Stimulated activated CD8-positive, alpha-beta memory T cell treated with anti-CD3 and anti-CD28 coated beads, Interleukin-7, amount 100 ng/mL, for 24 hours (primary cell): ENCODE results near the gene CA10.

ENCODE experiments used
- DNase-seq: peaks from one replicate; pipeline ENCODE4 v3.0.0-alpha.2; 2020; ENCODE audit warnings: low read depth

The CA10 gene

DNA sequence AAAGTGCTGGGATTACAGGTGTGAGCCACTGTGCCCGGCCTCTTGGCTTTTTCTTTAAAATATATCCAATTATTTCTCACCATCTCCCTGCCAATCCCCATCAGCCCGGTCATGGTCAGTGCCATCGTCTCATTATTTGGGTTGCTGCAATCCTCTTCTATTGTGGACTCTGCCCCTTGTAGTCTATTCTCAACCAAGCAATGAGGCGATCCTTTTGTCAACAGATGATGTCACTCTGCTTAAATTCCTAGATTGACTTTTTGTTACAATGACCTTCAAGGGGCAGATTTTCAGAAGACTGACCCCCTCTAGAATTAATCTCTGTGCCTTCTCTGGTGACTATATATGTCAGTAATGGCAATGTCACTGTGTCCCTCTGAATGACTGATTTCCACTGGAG, 513.5 kb downstream of the CA10 start:
- no peak for DNase-seq

DNA sequence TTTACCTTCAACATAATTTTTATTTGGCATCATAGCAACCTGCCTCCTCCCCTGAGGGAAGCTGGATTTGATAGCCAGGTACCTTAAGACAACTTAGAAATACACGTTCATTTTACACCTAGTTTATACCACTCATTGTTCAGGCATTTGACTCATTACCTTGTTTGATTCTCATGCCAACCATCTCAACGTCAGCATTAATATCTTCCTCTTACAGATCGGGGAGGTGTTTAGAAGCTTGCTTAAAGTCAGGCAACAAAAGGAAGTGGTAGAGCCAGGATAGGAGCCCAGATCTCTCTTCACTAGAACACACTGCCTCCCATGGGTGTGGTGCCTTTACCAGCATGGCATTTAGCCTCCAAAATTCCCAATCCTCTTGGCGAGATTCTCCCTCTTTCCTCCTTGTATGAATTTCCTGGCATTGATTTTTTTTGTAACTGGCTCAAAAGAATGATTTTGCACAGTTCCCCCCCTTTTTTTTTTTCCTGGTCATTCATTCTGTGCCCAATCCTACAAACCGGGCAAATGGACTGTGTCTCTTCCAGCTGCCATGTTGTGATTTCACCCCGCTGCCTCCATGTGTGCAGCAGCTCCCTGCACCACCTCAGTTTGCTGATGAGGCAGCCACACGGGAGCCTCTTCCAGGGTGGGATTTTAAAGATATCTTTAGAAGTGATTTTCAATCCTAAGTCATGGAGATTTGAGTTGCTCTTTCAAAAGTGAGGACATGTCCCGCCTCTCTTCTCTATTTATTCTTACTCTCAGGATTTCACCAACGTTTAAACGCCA, 514.6 kb downstream of the CA10 start:
- DNase-seq, result no peak

DNA sequence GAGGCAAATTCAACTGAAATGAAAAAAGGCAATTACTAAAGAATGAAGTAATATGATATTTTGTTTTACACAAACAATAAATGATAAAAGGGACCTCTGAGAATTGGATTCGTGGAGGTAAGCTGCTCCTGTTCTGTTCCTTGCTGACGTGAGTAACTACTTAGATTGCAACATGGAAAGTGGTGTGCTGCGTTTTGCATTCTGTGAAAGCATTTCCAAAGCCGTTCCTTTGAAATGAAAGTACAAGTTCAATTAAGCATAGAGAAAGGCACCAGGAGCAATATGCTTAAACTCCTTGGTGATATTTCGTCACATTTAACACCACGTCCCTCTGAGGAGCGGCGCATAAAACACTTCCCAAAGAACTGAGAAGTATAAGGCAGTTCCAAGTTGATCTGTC, 516.5 kb downstream of the CA10 start:
- no peak for DNase-seq

DNA sequence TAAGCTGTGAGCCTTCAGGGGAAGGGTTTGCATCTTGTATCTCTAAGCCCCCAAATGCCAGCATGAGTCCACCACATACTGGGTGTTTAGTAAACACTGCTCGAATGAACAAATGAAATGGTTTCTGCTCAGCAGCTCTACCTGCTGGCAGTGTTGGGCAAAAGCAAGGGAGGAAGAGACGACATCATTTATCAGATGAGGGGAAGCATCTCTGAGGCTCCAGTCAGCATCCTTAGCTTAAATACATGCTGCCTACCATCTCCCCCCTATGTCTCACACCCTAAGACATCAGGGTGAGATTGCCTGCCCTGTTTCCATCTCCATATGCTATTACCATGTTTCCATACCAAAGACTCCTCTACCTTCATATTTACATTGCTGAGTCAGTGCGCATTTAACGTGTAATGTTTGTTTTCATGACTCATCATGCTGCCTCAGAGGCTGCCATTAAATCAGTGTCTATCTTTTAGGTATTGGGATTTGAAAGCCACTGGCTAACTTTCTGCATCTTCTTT, 518.3 kb downstream of the CA10 start:
- no peak for DNase-seq

- no peak for DNase-seq
Observed at GRCh38 chr17:51638971-51639370, 519.5 kb downstream of the CA10 start.

DNA sequence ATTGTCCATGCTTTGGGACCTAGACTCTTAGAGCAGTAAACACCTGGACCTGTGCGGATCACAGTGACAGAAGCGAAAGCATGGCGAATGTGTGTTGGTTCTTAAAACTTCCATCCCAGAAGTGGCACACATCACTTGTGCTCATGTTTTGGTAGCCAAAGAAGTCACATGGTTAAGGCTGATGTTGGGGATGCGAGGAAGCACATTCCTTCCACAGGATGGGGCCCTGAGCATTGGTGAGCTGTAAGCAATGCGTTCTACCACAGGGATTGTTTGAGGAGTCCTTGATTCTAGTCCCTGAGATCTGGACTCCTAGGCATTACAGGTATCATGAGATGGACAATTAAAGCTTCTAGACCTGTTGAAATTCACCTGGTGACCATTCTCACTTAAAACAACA, 522.2 kb downstream of the CA10 start:
- no peak for DNase-seq

- DNase-seq, result no peak
Observed at GRCh38 chr17:51630101-51630671, 528.3 kb downstream of the CA10 start.

GRCh38 chr17:51629232-51629631, 529.3 kb downstream of the CA10 start:
- no peak for DNase-seq

GRCh38 chr17:51627779-51628178, 530.7 kb downstream of the CA10 start:
- no peak for DNase-seq

DNA sequence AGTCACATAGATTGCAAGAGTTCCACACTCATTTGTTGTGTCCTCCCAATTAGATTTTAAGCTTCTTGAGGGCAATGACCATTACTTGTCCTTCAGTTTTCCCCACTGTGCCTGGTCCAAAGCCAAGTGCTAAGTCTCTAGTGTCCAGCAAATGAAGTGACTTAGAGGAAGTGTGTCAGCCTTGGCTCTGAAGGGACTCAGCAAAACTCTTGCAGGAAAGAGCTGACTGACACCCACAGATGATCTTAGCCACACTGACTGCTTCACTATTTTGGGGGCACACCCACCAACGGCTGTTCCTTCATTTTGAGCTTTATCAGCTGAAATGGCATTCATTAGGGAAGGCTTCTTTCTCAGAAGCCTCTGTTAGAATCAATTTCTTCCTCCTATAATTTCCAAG, 540.0 kb downstream of the CA10 start:
- DNase-seq, result no peak

DNA sequence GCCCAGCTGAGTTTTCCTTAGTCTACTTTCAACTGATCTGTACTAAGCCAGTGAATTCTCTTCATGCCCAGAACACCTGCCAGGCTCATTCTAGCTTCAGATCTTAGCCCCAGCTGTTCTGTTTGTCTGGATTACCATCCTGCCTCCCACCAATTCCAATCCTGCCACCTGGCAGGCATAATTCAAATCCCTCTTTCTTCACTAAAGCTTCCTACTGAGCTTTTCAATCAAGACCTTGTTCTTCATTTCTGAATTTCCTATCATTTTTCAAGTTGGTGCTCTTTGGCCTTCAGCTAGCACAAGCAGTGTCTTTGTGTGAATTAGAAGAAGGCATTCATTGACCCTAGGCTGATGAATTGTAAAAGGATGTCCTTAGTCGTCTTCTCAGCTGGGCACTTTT, 540.5 kb downstream of the CA10 start:
- DNase-seq, result no peak

GRCh38 chr17:51613255-51613654, 545.3 kb downstream of the CA10 start:
- no peak for DNase-seq

DNA sequence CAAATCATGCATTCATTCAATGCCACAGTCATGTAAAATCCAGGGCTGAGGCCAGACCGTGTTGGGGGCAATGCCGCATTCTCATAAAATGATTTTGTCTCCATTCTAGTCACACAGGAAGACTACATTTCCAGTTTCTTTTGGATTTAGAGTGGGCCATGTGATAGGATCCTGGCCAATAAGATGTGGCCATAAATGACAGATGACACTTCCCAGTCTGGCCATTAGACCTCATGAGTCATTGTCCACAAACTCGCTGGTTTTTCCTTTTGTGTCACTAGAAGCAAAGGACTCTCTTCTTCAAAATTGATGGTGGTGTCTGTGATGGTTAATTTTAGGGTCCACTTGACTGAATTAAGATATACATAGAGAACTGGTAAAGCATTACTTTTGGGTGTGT, 545.8 kb downstream of the CA10 start:
- DNase-seq, result no peak

DNA sequence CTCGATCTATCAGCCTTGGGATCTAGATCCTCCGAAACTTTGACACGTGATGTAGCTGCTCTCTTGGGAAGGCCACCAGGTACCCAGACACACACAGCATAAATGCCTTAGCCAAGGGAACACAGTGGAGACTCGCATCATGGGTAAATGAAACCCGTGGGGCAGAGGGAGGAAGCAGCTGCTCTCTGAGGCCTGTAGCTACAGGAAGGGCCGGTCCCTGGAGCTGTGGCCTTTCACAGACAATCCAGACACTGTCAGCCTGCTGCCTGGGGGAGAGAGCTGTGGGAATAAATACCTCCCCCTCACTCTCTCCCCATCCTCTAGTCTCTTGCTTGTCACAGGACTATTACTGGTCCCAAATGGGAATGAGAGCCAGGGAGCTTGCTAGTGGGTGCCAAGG, 546.9 kb downstream of the CA10 start:
- no peak for DNase-seq

GRCh38 chr17:51610834-51611233, 547.7 kb downstream of the CA10 start:
- DNase-seq, result no peak

DNA sequence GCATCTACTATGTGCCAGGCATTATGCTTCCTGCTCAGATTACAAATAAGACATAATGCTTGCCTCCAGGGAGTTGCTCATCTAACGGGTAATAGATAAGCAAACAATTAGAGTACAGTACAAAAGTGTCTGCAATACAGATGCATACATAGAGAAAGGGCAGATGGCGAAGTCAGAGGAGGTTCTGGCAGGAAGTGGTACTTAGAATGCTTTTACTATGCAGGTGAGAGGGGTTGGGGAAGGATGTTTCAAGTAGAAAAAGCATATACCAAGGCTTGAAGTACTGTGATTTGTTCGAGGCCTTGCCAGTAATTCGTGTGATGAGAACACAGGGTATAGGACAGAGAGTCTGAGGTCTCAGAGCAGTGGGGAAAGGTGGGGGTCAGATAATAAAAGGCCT, 548.4 kb downstream of the CA10 start:
- DNase-seq, result no peak

DNA sequence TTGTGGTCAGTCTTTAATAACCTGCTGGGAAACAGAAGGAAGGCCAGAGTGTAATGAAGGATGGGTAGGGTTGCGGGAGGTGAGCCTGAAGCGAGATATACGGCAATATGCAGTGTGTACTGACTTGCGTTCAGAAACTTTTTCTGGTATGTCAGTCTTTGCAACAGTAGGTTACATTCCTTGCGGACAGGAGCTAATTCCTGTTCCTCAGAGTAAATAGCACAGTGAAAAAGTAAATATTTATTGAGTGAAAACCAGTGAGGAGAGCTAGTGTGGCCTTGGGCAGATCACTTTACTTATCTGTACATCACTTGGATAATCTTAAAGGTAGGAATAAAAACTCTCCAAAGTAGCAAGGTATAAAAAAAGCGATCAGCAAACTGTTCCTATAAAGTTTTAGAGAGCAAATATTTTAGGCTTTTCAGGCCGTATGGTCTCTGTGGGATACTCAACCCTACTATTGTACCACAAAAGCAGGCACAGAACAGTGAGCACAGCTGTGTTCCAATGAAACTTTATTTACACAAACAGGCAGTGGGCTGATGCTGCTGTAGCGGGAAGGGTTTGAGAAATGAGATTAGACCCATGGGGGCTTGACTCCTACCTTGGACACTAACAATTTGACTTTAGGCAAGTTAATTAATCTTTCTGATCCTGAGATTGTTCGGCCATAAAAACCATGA, 550.1 kb downstream of the CA10 start:
- DNase-seq, result no peak

GRCh38 chr17:51607512-51607911, 551.0 kb downstream of the CA10 start:
- no peak for DNase-seq

DNA sequence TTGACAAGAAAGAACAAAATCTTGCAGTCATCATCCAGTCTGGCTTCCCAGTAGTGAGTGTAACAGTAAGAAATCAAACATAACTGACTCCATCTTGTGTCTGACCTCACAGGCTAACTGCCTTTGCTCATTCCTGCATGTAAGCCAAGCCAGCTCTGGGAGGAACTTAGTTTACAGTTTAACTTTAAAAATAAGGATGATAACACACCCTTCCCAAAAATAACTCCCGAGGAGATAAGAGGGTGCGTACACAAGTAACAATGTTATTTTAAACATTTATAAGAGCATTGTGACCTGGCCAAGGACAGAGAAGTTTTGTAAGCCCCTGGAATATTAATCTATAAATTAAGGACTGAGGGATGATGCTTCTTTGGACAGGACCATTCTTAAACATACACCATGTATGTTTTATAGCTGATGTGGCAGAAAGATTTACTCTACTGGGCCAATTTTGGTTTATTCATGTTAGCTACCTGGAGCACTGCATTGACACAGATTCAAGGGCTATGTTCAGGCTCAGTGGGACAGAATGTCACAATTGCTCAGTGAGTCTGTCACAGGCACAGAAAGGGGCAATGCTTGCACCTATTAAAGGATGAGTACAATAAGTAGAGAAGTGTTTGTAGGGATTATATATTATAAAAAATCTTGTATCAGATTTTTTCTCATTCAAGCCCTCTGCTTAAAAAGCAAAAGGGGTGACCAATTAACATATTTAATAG, 554.1 kb downstream of the CA10 start:
- DNase-seq, result no peak

GRCh38 chr17:51601622-51602261, 556.8 kb downstream of the CA10 start:
- no peak for DNase-seq

DNA sequence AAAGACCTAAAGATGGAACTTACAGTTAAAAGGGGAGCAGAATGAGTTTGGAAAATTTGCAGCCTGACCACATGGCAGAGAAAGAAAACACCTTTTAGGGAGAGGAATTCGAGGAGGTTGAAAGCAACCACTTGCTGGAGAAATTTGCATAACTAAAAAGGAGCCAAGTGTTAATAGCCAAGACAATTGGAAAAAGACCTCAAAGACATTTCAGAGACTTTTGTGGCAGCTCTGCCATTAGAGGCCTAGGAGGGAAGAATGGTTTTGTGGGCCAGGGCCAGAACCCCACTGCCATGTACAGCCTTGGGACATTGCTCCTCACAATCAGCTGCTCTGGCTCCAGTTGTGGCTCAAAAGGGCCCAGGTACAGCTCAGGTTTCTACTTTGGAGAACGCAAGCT, 559.7 kb downstream of the CA10 start:
- DNase-seq, result no peak

GRCh38 chr17:51597345-51597744, 561.2 kb downstream of the CA10 start:
- no peak for DNase-seq
